DMS 273 treated with DMSO at 0.1 percent for 48 hours (cell line): Measurements from ENCODE around the gene ABHD11.
A peak's percentile ranks its signal among the peaks of the same experiment; 100 is the strongest.
"Not testable (repeated sequence)": the region's sequence is repeated elsewhere in the genome, so short reads cannot be mapped to it uniquely, and the experiment has no call there.

ENCODE experiments used
- DNase-seq: peaks from one replicate; lab custom pipeline; 2025; lab: John Stamatoyannopoulos, UW

The ABHD11 gene

GRCh38 chr7:73718905-73719805 lies 19.4 kb downstream of the ABHD11 start, which contains the start of gene STX1A:
Gene STX1A (minus strand): TSS chr7:73719669. CDS start chr7:73719631, 38 bp downstream.
- no peak for DNase-seq

- no peak for DNase-seq
Observed at GRCh38 chr7:73718438-73718881, 20.1 kb downstream of the ABHD11 start.

DNA sequence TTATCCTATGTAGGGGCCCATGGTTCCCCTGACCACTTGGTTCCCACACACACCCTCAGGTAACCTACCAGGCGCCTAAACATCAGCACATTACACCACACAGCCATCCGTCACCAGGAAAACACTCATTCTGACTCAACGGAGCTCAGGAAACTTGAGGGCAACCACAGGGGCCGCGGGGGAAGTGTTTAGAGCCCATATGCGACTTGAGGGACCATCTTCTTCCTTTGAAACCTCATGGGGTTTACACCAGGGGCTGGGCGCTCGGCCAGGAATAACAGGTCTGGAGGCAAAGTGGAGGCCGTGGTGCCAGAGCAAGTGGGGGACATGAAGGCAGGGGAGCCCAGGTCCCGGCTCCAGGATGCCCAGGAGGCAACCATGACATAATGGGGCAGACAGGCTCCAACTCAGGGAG lies 20.6 kb downstream of the ABHD11 start:
- no peak for DNase-seq

DNA sequence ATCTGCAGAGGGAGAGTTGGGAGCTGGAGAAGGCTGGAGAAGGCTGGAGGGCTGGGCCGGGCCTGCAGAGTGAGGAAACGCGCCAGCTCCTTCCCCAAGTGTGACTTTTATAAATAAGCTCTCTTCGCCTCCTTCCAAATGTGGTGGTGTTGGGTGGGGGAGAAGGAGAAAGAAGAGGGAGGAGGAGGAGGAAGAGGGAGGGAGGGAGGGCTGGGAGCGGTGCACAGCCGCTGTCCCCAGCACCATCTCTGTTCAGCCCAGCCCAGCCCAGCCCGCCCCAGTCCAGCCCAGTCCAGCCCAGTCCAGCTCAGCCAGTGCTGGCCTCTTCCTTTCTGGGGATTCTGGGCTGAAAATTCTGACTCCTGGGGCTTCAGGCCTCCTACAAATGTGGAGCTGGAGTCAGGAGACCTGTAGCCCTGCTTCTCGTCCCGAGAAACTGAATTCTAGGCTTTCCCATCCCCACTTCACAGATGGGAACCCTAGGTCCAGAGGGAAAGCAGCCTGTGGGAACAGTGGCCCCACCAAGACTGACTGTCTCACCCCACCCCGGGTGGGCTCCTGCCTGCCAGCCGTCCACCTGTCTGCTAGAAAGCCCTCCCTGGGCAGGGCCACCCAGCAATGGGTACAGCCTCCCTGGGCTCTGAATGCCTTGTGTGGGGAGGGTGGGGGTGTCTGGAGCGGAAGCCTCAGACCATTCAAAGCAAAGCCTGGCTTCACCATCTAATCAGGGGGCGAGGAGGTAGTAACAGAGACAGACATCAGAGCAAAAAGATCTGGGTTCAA lies 21.4 kb downstream of the ABHD11 start:
- no peak for DNase-seq

DNA sequence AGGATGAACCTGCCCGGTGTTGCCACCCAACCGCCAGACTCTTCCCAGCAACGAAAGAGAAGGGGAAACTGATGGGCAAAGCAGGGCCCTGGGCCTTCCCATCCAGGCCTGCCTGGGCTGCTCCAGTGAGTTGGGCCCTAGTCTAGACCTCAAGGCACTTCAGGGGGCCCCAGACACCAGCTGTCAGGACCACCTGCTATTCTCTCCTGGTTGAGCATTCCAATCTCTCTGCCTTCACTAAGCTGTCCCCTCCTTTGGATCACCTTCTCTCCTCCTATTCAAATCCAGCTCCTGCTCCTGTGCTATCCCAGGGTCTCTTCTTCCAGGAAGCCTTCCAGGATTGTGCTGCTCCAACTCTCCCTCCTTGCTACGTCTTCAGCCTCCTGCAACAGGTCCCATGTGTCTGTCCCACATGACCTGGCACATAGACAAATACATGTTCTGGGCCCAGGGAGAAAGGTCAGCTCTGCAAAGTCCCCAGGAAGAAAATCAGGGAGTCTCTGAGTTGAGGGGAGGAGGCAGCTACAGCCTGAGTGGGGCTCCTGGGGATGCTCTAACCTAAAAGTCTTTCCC lies 22.2 kb downstream of the ABHD11 start:
- DNase-seq: peak; percentile 81

- DNase-seq: peak; percentile 82
Observed at GRCh38 chr7:73715648-73716317, 22.8 kb downstream of the ABHD11 start.

GRCh38 chr7:73713319-73713718 lies 25.3 kb downstream of the ABHD11 start:
- not testable (repeated sequence) for DNase-seq

- DNase-seq: no peak
Observed at GRCh38 chr7:73712773-73713172, 25.8 kb downstream of the ABHD11 start.

DNA sequence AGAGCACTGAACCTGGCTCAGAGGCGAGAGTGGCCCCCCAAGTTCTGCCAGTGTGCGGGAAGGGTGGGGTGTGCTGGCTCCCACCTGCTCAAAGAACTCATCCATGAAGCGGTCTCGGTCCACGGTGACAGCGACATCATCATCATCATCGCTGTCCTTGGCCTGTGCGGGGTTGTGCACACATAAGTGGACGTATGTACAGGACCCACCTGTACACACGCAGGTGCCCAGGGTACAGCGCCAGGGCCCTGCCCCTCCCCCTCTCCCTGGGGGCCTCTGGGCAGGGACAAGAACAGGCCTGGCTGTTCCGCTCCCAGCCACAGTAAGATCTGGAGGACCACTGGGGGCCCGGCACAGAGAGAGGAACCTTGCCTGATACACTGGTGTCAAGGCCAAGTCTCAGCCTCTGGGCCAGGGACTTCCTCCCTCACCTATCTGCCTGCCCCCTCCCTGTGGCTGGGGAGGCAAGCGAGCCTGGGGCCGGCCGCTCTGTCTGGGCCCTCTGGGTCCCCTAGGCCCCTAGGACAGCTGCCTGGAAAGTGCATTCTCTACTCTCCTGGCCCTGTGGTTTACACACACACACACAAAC lies 29.5 kb downstream of the ABHD11 start:
- DNase-seq: no peak

DNA sequence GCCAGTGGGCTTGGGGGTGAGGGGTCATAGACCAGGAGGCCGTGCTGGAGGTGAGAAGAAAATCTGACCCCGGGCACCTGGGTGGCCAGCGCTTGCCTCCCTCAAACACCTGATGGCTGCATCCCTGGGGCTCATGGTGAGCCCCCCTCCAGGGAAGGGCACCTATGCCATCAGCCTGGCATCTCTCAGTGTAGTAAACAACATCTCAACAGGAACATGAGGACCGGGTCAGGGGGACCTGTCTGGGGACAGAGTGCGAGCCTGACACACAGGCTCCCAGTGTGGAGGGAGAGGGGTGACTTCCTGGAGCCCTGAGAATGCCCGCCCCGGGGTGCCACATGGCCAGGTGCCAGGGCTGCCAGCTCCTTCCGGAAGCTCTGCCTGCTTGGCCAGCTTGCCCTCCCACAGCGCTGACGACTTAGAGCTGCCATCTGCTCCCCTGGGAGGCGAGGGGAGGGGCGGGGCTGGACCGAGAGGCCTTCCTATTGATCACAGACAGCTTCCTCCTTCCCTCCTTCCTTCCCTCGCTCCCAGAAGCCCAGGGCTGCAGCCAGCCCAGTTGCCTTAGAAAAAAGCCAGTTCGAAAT lies 31.5 kb downstream of the ABHD11 start:
- DNase-seq: peak; percentile 93

DNA sequence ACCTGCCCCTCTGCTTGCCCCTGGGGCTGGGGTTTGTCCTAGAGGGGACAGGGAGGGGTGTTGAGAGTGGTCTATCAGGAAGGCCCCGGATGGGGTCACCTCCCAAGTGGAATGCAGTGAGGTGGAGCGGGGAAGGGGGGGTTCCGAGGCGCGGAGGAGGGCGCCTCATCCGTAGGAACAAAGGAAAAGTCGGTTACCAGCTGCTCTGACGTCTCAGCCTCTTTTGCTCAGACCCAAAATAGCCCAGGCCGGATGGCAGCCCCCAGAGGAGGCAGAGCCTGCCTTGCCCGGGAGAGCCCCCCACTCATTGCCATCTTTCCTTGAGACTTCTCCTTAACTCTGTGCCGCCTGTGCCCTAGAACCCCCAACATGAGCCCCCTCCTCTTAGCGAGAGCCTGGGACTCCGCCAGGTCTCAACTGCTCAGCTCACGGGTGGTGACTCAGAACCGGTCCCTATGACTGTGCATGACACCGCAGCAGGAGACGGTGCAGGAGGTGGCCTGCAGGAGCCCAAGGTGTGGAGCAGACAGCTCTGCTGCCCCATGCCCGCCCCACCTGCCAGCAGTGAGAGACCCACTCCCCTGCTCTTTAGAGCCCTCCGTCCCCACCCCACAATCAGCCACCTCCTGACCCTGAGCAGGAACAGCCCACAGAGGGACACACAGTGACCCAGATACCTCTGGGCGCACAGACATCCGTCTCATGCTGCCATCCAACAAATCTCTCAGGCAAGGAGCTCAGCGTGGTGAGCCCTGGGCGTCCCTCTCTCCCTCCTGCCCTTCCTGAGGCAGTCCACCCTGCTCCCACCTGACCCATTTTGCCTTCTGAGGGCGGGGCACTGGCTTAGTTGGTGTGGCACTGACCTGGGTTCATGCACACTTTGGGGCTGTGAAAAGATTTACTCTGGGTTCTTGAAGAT lies 32.2 kb downstream of the ABHD11 start:
- peak; percentile 67 for DNase-seq

DNA sequence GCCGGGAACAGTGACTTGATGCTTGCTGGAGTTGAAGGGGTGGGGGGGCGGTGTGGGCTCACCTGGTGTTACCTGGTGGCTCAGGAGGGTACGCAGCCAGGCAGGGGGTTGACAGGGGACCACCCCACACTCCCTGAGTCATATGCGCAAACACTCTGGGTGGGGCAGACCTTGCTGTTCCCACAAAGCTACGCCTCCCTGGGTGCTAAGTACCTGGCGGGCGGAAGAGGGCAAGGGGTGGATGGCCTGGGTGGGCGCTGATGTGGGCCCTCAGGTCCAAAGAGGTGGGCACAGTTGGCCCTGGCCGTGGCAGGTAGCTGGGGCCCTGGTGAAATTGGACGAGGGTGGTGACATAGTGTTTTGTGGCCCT lies 33.1 kb downstream of the ABHD11 start:
- no peak for DNase-seq

DNA sequence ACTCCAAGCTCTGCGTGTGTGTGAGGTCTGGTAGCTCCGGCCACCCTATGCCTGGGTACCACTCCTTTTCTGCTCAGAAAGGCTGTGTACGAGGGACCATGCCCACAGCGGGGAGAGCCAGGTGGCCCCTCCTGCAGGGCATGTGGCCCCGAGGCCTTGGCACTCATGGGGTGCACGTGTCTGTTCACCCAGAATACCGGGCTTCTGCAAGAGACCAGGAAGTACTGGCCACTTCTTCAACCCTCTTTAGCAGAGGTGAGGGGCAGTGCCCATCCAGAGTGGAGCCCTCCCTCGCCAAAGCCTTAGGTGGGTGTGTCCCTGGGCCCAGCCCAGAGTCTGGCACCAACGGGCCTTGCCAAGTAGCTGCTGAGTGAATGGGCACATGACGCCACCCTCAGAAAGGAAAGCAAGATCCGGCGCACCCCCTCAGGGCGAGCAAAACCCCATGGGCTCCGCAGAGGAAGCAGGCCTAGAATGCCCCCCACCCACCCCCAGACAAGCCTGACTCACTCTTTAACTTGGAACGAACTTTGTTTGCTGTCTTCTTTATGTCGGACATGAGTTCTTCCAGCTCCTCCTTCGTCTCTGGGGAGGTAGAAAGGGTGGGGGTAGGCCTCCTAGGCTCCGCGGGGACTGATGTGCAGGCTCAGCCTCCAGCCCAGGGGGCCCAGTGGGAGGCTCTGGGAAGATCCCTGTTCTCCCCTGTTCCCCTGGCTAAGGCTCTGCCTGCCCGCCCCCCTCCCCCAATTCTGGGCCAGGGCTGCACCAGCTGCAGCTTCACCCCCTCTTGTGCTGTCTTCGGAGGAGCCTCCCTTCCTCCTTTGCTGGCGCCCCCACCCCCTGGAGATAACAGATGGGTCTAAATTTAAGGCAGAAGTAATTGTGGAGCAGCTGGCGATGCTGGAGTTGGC lies 33.7 kb downstream of the ABHD11 start:
- DNase-seq: peak; percentile 96

DNA sequence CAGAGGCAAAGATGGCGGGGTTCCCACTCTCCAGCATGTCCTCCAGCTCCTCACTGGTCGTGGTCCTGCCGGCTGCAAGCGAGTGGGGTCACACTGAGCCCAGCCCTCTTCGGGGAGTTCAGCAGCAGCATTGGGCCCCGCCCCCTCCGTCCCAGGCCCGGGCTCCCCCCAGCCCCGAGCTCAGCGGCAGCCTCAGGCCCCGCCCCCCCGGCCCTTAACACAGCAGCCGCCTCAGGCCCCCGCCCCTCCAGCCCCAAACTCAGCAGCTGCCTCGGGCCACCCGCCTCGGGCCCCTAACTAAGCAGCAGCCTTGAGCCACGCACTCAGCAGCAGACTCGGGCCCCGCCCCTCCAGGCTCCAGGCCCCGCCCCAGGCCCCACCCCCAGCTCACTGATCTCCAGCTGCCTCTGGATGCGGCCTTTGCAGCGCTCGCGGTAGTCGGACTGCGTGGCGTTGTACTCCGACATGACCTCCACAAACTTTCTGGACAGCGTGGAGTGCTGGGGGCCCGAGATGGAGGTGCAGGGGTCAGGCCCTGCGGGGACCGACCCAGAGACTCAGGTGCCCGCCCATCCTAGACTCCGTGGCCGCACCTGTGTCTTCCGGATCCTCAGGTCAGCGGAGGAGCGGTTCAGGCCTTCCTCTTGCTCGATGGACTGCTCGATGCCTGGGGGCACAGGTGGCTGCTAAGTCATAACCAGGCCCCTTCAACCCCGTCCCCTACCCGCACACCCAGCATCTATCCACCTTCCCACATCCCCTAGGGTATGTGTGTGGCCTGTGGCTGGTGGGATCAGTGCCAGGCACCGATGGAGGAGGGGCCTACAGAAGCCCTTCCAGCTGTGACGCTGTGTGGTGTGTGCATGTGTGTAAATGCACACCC lies 34.6 kb downstream of the ABHD11 start:
- no peak for DNase-seq

- DNase-seq: no peak
Observed at GRCh38 chr7:73703225-73703624, 35.4 kb downstream of the ABHD11 start.

- DNase-seq: no peak
Observed at GRCh38 chr7:73702665-73703064, 35.9 kb downstream of the ABHD11 start.

DNA sequence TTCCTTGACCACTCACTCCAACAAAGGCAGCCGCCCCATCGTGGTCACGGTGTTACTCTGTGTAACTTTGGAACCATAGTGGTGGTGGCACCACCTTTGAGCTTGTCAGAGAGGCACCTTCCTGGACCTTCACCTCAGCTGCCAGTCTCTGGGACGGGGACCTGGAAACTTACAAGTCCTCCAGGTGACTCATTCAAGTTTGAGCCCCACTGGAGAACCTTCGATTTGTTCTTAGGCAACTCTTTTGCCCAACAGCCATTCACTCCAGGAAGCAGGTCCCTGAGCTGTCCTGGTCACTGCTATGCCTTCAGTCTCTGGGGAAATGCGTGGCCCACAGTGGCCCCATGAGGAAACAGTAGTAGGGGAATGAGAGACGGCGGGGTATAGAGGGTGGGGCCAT lies 36.4 kb downstream of the ABHD11 start:
- DNase-seq: no peak

DNA sequence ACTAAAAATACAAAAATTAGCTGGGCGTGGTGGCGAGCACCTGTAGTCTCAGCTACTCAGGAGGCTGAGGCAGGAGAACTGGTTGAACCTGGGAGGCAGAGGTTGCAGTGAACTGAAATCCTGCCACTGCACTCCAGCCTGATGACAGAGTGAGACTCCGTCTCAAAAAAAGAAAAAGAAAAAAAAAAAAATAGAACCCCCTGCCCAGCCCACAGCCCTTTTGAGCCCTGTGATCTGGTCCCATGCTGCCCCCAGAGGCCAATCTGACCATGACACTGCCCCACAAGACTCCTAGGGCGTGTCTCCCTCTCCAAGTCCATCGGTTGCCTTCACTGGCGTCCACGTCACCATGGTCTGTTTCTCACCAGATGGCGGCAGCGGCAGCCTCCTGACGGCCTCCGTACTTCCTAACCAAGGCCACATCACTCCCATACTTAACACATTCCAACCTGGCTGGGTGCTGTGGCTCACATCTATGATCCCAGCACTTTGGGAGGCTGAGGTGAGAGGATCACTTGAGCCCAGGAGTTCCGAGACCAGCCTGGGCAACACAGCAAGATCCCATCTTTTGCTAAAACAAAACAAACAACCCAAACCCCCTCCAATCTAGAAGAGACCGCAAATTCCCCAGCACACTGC lies 37.1 kb downstream of the ABHD11 start:
- peak; percentile 84 for DNase-seq
